ENCODE data around the gene IL36RN.

DNA sequence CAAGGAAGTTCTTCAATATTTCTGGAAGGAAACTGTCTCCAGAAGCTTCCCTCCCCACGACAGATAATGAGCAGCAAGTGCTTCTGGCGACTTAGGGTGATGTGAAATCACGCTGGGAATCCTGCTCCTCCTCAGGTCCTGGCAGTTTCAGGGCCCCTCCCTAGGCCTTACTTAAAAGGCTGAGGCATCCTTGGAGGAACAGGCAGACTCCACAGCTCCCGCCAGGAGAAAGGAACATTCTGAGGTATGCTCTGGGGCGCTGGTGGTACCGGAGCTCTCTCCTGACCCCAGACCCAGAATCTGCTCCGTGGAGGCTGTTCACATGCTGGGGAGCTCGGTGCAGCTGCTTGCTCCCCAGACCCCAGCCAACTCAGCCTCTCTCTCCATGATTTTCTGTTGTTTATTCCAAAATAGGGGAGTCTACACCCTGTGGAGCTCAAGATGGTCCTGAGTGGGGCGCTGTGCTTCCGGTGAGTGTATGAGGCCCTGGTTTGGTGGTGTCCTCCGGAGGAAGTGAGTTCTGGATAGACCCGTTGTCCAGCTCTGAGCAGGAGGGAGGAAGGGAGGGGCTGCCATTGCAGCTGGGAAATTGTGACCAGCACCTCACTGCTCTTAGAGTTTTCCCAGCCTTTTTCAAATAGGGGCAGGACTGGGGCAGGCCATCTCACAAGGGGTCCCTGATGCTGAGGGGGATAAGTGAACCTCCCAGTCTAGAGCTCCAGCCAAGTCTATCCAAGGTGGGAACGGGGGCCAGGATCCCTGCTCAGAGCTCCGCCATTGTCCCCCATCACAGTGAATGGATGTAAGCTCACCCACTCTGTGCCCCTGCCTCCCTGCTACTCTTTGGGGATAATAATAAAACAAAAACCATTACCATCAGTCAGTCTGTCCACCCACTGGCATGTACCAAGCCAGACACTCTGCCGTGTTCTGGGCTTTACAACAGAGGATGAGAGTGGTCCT lies at the start of gene IL36RN:
- TF ChIP-seq, protein P1, sequence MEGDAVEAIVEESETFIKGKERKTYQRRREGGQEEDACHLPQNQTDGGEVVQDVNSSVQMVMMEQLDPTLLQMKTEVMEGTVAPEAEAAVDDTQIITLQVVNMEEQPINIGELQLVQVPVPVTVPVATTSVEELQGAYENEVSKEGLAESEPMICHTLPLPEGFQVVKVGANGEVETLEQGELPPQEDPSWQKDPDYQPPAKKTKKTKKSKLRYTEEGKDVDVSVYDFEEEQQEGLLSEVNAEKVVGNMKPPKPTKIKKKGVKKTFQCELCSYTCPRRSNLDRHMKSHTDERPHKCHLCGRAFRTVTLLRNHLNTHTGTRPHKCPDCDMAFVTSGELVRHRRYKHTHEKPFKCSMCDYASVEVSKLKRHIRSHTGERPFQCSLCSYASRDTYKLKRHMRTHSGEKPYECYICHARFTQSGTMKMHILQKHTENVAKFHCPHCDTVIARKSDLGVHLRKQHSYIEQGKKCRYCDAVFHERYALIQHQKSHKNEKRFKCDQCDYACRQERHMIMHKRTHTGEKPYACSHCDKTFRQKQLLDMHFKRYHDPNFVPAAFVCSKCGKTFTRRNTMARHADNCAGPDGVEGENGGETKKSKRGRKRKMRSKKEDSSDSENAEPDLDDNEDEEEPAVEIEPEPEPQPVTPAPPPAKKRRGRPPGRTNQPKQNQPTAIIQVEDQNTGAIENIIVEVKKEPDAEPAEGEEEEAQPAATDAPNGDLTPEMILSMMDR (conservative IDR thresholded peaks at IDR 0.05; ENCODE audit: low read depth, low read length) = no peak
- no peak for TF ChIP-seq EZH2 (IDR thresholded peaks at IDR 0.05; ENCODE audit: low read length, unreplicated experiment)

Measured in PC-3 (cell line).